HepG2 (cell line): ENCODE data around the gene IQSEC1. TPM values are rescaled to one million over a fixed set of nuclear protein-coding genes. Genes with fewer than 3 reads are reported as not detected.

Experiments
- BORCS8-MEF2B ChIP-seq: sonication (generic); formaldehyde crosslinking; IDR thresholded peaks from 2 replicates; pipeline ENCODE4 v1.8.0; 2022; ENCODE audit warnings: mild to moderate bottlenecking, missing genetic modification reagents
- CERS6 ChIP-seq: sonication (generic); formaldehyde crosslinking; IDR thresholded peaks from 2 replicates; pipeline ENCODE4 v1.5.0; 2020; ENCODE audit warnings: missing genetic modification reagents
- CSRNP2 ChIP-seq: sonication (generic); formaldehyde crosslinking; conservative IDR thresholded peaks from 2 replicates; pipeline ENCODE4 v1.8.0; 2022; ENCODE audit warnings: low read depth, missing genetic modification reagents
- E2F5 ChIP-seq: sonication (generic); formaldehyde crosslinking; conservative IDR thresholded peaks from 2 replicates; pipeline ENCODE4 v1.4.0; 2020; ENCODE audit warnings: missing genetic modification reagents
- KAT2B ChIP-seq: fragments of 150-350 bp; IDR thresholded peaks from 2 replicates; pipeline ENCODE4 v1.6.1; 2014; ENCODE audit warnings: low read depth, low read length, borderline replicate concordance
- NFATC3 ChIP-seq: sonication (generic); formaldehyde crosslinking; IDR thresholded peaks from 2 replicates; pipeline ENCODE4 v1.5.1; 2020; ENCODE audit warnings: mild to moderate bottlenecking, missing genetic modification reagents
- REXO4 ChIP-seq: sonication (generic); formaldehyde crosslinking; IDR thresholded peaks from 2 replicates; pipeline ENCODE4 v1.8.0; 2022; ENCODE audit warnings: missing genetic modification reagents, mild to moderate bottlenecking, borderline replicate concordance
- USF2 ChIP-seq, 2 experiments: sonication (generic) in 1 of 2; formaldehyde crosslinking in 1 of 2; IDR thresholded peaks; 2 replicates each; pipeline versions ENCODE4 v1.5.1 to v1.6.1; 2011 to 2020; ENCODE audit warnings: borderline replicate concordance in 1 of 2, low read depth in 1 of 2, low read length in 1 of 2, mild to moderate bottlenecking in 1 of 2, missing genetic modification reagents in 1 of 2, moderate library complexity in 1 of 2
- ZBTB46 ChIP-seq: sonication (generic); formaldehyde crosslinking; IDR thresholded peaks from 2 replicates; pipeline ENCODE4 v1.4.0; 2020; ENCODE audit warnings: mild to moderate bottlenecking, missing genetic modification reagents, borderline replicate concordance
- ZMAT5 ChIP-seq: sonication (generic); formaldehyde crosslinking; IDR thresholded peaks from 2 replicates; pipeline ENCODE4 v1.5.0; 2020; ENCODE audit warnings: mild to moderate bottlenecking, low read depth, missing genetic modification reagents, borderline replicate concordance
- ZNF276 ChIP-seq: sonication (generic); formaldehyde crosslinking; IDR thresholded peaks from 2 replicates; pipeline ENCODE4 v1.4.0; 2020; ENCODE audit warnings: mild to moderate bottlenecking, low read depth, missing genetic modification reagents
- ZNF367 ChIP-seq: sonication (generic); formaldehyde crosslinking; IDR thresholded peaks from 2 replicates; pipeline ENCODE4 v1.4.0; 2020; ENCODE audit warnings: missing genetic modification reagents, borderline replicate concordance
- ZNF563 ChIP-seq: sonication (generic); formaldehyde crosslinking; IDR thresholded peaks from 2 replicates; pipeline ENCODE4 v1.8.0; 2022; ENCODE audit warnings: mild to moderate bottlenecking, moderate library complexity, missing genetic modification reagents
- ZNF597 ChIP-seq: sonication (generic); formaldehyde crosslinking; IDR thresholded peaks from 2 replicates; pipeline ENCODE4 v1.5.0; 2020; ENCODE audit warnings: missing genetic modification reagents
- polyA plus RNA-seq, 8 experiments: library from polyadenylated mRNA; depleted of rRNA in 3 of 8; stranded (reverse) in 7 of 8; unstranded in 1 of 8; fragments of >200 nt; fragmentation: Illumina TruSeq in 4 of 8; extraction: Trizol in 4 of 8; gene quantifications; 2 replicates each; pipeline versions ENCODE4 v1.2.1 to v1.2.3, GENCODE V29; 2011 to 2016; ENCODE audit warnings: low read depth in 4 of 8, missing spikeins in 1 of 8, mixed read lengths in 1 of 8; ENCODE audit not compliant: insufficient read depth in 1 of 8
- total RNA-seq, 5 experiments: library from RNA; depleted of rRNA; stranded (reverse); fragments of >200 nt; fragmentation: Illumina TruSeq; extraction: Trizol; gene quantifications; 2 replicates each; pipeline ENCODE4 v1.2.3, GENCODE V29; 2016; ENCODE audit warnings: low read depth in 1 of 5

The IQSEC1 gene
- total and polyA plus RNA-seq, 2 of the 13 experiments (the other 11 are each of a cell fraction or from before 2014, with no cell fraction given) = 17.4 to 20.2 TPM

- TF ChIP-seq E2F5 (CRISPR knock-in tag) (peak; percentile 63), ZMAT5 (CRISPR knock-in tag) (no peak), ZNF597 (CRISPR knock-in tag) (no peak), USF2 (IDR thresholded peaks at IDR 0.05; ENCODE audit: low read depth, low read length) (no peak), USF2 (CRISPR knock-in tag; IDR thresholded peaks at IDR 0.05; ENCODE audit: borderline replicate concordance) (no peak; the same call in 1 of the 2 replicates), REXO4 (CRISPR knock-in tag) (no peak), ZBTB46 (CRISPR knock-in tag) (no peak), ZNF563 (CRISPR knock-in tag) (no peak), KAT2B (no peak), ZNF276 (CRISPR knock-in tag) (no peak), CERS6 (no peak), NFATC3 (CRISPR knock-in tag) (no peak), ZNF367 (CRISPR knock-in tag) (no peak), CSRNP2 (CRISPR knock-in tag) (no peak), BORCS8-MEF2B (CRISPR knock-in tag) (0 out of 2 replicates have a peak, but pooled peaks have one; percentile 12)
Observed at GRCh38 chr3:12967606-12968351, 105.5 kb downstream of the IQSEC1 start (continued).
